ENCODE results near the gene ABCC12.

ABCC12 gene

DNA sequence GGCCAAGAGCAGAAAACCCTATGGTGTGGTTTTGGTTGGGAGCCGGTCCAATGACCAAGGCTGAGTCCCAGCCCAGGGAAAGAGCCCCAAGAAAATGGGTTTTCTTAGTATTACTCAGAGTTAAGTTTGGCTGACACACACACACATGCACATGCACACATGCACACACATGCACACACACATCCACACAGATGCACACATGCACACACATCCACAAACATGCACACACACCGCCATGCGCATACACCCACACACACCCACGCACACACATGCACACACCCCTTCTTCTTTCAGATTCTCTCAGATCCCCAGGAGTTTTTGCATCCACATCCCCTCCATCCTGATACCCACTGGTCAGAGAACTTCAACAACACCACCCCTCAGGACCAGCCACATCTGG is 9.1 kb downstream of the ABCC12 start:
- H3K9me3 ChIP-seq (ENCODE audit: control insufficient read depth, low read length): peaks cover 6% of the 10 kb centered on the region
- H3K4me2 ChIP-seq (ENCODE audit: low read length, poor library complexity, severe bottlenecking): no peak overlapping the region
- H3K18ac ChIP-seq (ENCODE audit: low read depth in 1 of 2, low read length in 2 of 2): no peak overlapping the region
- H3K4me3 ChIP-seq (ENCODE audit: insufficient read depth in 1 of 2, low read depth in 1 of 2, low read length in 2 of 2): no peak overlapping the region
- H2BK15ac ChIP-seq (ENCODE audit: low read depth, poor library complexity, severe bottlenecking): no peak overlapping the region
- H3K4ac ChIP-seq (ENCODE audit: low read depth in 1 of 2, low read length in 2 of 2): no peak overlapping the region
- H2BK120ac ChIP-seq (ENCODE audit: low read depth, low read length): no peak overlapping the region
- no peak overlapping the region for H2BK5ac ChIP-seq (ENCODE audit: low read depth, low read length, poor library complexity, severe bottlenecking)
- H2AK5ac ChIP-seq (ENCODE audit: low read length, severe bottlenecking): no peak overlapping the region
- no peak overlapping the region for H3K27ac ChIP-seq (ENCODE audit: low read length, poor library complexity, severe bottlenecking)
- 94% methylated on average over 4 of the region's 4 CpGs for WGBS
- H4K8ac ChIP-seq (ENCODE audit: low read length): no peak overlapping the region
- no peak overlapping the region for H3K9ac ChIP-seq (ENCODE audit: low read length)
- H3K14ac ChIP-seq (ENCODE audit: low read length in 2 of 2): no peak overlapping the region
- H2BK12ac ChIP-seq (ENCODE audit: low read length in 2 of 2): no peak overlapping the region
- H2AFZ ChIP-seq (ENCODE audit: low read depth, low read length): peak overlapping the region; percentile 31
- H3K4me1 ChIP-seq (ENCODE audit: control insufficient read depth, insufficient read depth, low read depth, low read length): no peaks in the 10 kb centered on the region
- DNase-seq: no peak
- H3K36me3 ChIP-seq (ENCODE audit: control insufficient read depth in 1 of 2, insufficient read depth in 2 of 2, low read depth in 1 of 2, low read length in 2 of 2): no peaks in the 10 kb centered on the region
- no peaks in the 10 kb centered on the region for H3K79me1 ChIP-seq (replicated peaks; ENCODE audit: low read length, poor library complexity, severe bottlenecking)
- peaks cover 0 to 3% of the 10 kb centered on the region in 2 experiments for H3K27me3 ChIP-seq (ENCODE audit: control insufficient read depth in 1 of 2, insufficient read depth in 1 of 2, low read length in 2 of 2)
- H3K23ac ChIP-seq (ENCODE audit: low read length in 2 of 2): no peak overlapping the region
- no peak overlapping the region for H4K91ac ChIP-seq (ENCODE audit: low read length)

DNA sequence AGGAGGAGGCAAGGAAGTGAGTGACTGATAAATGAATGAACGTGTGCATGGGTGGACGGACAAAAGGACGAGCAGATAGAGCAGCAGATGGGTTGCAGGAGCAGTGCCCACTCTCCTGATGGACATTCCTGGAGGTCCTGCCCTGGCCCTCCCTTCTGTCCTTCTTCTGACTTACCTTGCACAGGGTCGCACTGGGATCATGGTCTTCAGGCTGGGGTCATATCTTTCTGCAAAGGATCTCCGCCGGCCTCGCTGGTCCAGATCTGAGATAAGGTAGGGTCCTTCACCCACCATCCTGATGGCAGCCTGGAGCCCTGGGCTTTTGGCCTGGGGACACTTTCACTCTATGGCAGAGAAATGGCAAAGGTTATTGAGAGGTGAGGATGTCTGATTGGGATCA is 9.7 kb downstream of the ABCC12 start:
- DNase-seq: no peak
- H2AK5ac ChIP-seq (ENCODE audit: low read length, severe bottlenecking): no peak overlapping the region
- H4K8ac ChIP-seq (ENCODE audit: low read length): no peak overlapping the region
- no peak overlapping the region for H3K4me2 ChIP-seq (ENCODE audit: low read length, poor library complexity, severe bottlenecking)
- H3K36me3 ChIP-seq (ENCODE audit: control insufficient read depth in 1 of 2, insufficient read depth in 2 of 2, low read depth in 1 of 2, low read length in 2 of 2): no peaks in the 10 kb centered on the region
- H3K4me1 ChIP-seq (ENCODE audit: control insufficient read depth, insufficient read depth, low read depth, low read length): no peaks in the 10 kb centered on the region
- 91% methylated on average over 7 of the region's 7 CpGs for WGBS
- no peak overlapping the region for H2BK120ac ChIP-seq (ENCODE audit: low read depth, low read length)
- H3K9me3 ChIP-seq (ENCODE audit: control insufficient read depth, low read length): peaks cover 6% of the 10 kb centered on the region
- peak overlapping the region in 1 of 2 experiments; percentile 45 for H3K14ac ChIP-seq (ENCODE audit: low read length in 2 of 2)
- no peak overlapping the region for H3K27ac ChIP-seq (ENCODE audit: low read length, poor library complexity, severe bottlenecking)
- H2BK15ac ChIP-seq (ENCODE audit: low read depth, poor library complexity, severe bottlenecking): no peak overlapping the region
- no peak overlapping the region for H3K18ac ChIP-seq (ENCODE audit: low read depth in 1 of 2, low read length in 2 of 2)
- H4K91ac ChIP-seq (ENCODE audit: low read length): no peak overlapping the region
- no peak overlapping the region for H3K9ac ChIP-seq (ENCODE audit: low read length)
- no peak overlapping the region for H2BK12ac ChIP-seq (ENCODE audit: low read length in 2 of 2)
- no peak overlapping the region for H2BK5ac ChIP-seq (ENCODE audit: low read depth, low read length, poor library complexity, severe bottlenecking)
- H3K4me3 ChIP-seq (ENCODE audit: insufficient read depth in 1 of 2, low read depth in 1 of 2, low read length in 2 of 2): no peak overlapping the region
- no peak overlapping the region for H3K23ac ChIP-seq (ENCODE audit: low read length in 2 of 2)
- H2AFZ ChIP-seq (ENCODE audit: low read depth, low read length): no peak overlapping the region
- H3K4ac ChIP-seq (ENCODE audit: low read depth in 1 of 2, low read length in 2 of 2): no peak overlapping the region
- no peaks in the 10 kb centered on the region for H3K79me1 ChIP-seq (replicated peaks; ENCODE audit: low read length, poor library complexity, severe bottlenecking)
- peaks cover 0 to 3% of the 10 kb centered on the region in 2 experiments for H3K27me3 ChIP-seq (ENCODE audit: control insufficient read depth in 1 of 2, insufficient read depth in 1 of 2, low read length in 2 of 2)

DNA sequence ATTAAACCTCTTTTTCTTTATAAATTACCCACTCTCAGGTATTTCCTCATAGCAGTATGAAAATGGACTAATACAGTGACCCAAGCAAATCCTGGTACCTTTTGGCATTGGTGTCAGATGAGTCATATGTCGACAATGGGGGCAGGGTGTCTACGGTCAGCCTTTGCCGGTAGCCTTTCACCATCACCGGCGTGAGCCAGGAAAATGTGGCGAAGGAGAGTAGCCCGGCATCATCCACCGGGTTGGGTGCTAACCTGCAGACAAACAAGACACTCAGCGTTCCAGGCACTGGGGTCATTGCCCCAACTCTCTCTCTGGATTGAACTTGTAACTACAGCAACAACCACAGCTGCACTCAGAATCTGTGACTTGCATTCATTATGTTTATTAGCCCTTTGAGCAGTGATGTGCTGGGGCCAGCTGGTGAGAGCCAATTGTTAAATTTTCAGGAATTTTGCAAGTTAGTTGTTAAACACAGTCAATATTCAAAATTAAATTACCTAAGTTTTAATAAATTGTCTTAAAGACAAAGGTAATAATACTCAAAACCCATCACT is 11.9 kb downstream of the ABCC12 start:
- H3K27me3 ChIP-seq (ENCODE audit: control insufficient read depth in 1 of 2, insufficient read depth in 1 of 2, low read length in 2 of 2): peaks cover 0 to 3% of the 10 kb centered on the region in 2 experiments
- no peak overlapping the region for H2BK120ac ChIP-seq (ENCODE audit: low read depth, low read length)
- no peak overlapping the region for H2BK15ac ChIP-seq (ENCODE audit: low read depth, poor library complexity, severe bottlenecking)
- no peak overlapping the region for H3K4me3 ChIP-seq (ENCODE audit: insufficient read depth in 1 of 2, low read depth in 1 of 2, low read length in 2 of 2)
- H3K9ac ChIP-seq (ENCODE audit: low read length): no peak overlapping the region
- H3K27ac ChIP-seq (ENCODE audit: low read length, poor library complexity, severe bottlenecking): no peak overlapping the region
- H2BK5ac ChIP-seq (ENCODE audit: low read depth, low read length, poor library complexity, severe bottlenecking): no peak overlapping the region
- no peak overlapping the region for H2AFZ ChIP-seq (ENCODE audit: low read depth, low read length)
- no peak overlapping the region for H3K18ac ChIP-seq (ENCODE audit: low read depth in 1 of 2, low read length in 2 of 2)
- H4K8ac ChIP-seq (ENCODE audit: low read length): no peak overlapping the region
- no peaks in the 10 kb centered on the region for H3K4me1 ChIP-seq (ENCODE audit: control insufficient read depth, insufficient read depth, low read depth, low read length)
- H2BK12ac ChIP-seq (ENCODE audit: low read length in 2 of 2): no peak overlapping the region
- no peak overlapping the region for H2AK5ac ChIP-seq (ENCODE audit: low read length, severe bottlenecking)
- no peak overlapping the region for H4K91ac ChIP-seq (ENCODE audit: low read length)
- H3K36me3 ChIP-seq (ENCODE audit: control insufficient read depth in 1 of 2, insufficient read depth in 2 of 2, low read depth in 1 of 2, low read length in 2 of 2): no peaks in the 10 kb centered on the region
- peaks cover 6% of the 10 kb centered on the region for H3K9me3 ChIP-seq (ENCODE audit: control insufficient read depth, low read length)
- no peak overlapping the region for H3K4me2 ChIP-seq (ENCODE audit: low read length, poor library complexity, severe bottlenecking)
- DNase-seq: no peak
- WGBS: 95% methylated on average over 9 of the region's 9 CpGs
- no peak overlapping the region for H3K23ac ChIP-seq (ENCODE audit: low read length in 2 of 2)
- H3K14ac ChIP-seq (ENCODE audit: low read length in 2 of 2): no peak overlapping the region
- H3K4ac ChIP-seq (ENCODE audit: low read depth in 1 of 2, low read length in 2 of 2): no peak overlapping the region
- no peaks in the 10 kb centered on the region for H3K79me1 ChIP-seq (replicated peaks; ENCODE audit: low read length, poor library complexity, severe bottlenecking)

DNA sequence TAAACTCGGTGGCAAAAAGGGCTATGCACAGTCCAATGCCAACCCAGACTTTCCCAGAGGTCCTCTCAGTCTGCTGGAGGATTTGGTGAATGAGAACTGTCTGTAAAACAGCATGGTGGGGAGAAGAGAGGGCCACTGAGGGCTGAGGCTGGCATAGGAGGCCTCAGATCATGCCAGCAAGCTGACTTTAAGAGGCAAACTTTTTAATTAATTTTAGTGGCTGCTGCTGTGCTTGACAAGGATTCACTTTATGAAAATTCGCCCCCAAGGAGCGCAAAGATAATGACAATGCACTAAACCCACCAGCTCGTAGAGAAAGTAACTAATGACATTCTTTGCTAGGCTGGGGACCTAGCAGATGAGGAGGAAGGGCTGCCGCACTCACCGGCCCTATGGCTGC is 15.0 kb downstream of the ABCC12 start:
- no peak overlapping the region for H2AK5ac ChIP-seq (ENCODE audit: low read length, severe bottlenecking)
- no peak overlapping the region for H3K4ac ChIP-seq (ENCODE audit: low read depth in 1 of 2, low read length in 2 of 2)

More for the DNA sequence above, 15.0 kb downstream of the ABCC12 start:
- no peaks in the 10 kb centered on the region for H3K79me1 ChIP-seq (replicated peaks; ENCODE audit: low read length, poor library complexity, severe bottlenecking)
- H3K4me2 ChIP-seq (ENCODE audit: low read length, poor library complexity, severe bottlenecking): no peak overlapping the region
- peaks cover 4% of the 10 kb centered on the region for H3K9me3 ChIP-seq (ENCODE audit: control insufficient read depth, low read length)
- H2AFZ ChIP-seq (ENCODE audit: low read depth, low read length): no peak overlapping the region
- H3K4me1 ChIP-seq (ENCODE audit: control insufficient read depth, insufficient read depth, low read depth, low read length): no peaks in the 10 kb centered on the region
- peak overlapping the region in 1 of 2 experiments; percentile 35 for H2BK12ac ChIP-seq (ENCODE audit: low read length in 2 of 2)
- no peak overlapping the region for H2BK5ac ChIP-seq (ENCODE audit: low read depth, low read length, poor library complexity, severe bottlenecking)
- H4K91ac ChIP-seq (ENCODE audit: low read length): no peak overlapping the region
- no peak overlapping the region for H3K27ac ChIP-seq (ENCODE audit: low read length, poor library complexity, severe bottlenecking)
- peak overlapping the region in 1 of 2 experiments; percentile 58 for H3K14ac ChIP-seq (ENCODE audit: low read length in 2 of 2)
- no peak overlapping the region for H2BK15ac ChIP-seq (ENCODE audit: low read depth, poor library complexity, severe bottlenecking)
- H3K9ac ChIP-seq (ENCODE audit: low read length): no peak overlapping the region
- no peak overlapping the region for H4K8ac ChIP-seq (ENCODE audit: low read length)
- H3K27me3 ChIP-seq (ENCODE audit: control insufficient read depth in 1 of 2, insufficient read depth in 1 of 2, low read length in 2 of 2): peaks cover 0 to 3% of the 10 kb centered on the region in 2 experiments
- no peak overlapping the region for H3K4me3 ChIP-seq (ENCODE audit: insufficient read depth in 1 of 2, low read depth in 1 of 2, low read length in 2 of 2)
- WGBS: 96% methylated on average over 6 of the region's 6 CpGs
- H3K36me3 ChIP-seq (ENCODE audit: control insufficient read depth in 1 of 2, insufficient read depth in 2 of 2, low read depth in 1 of 2, low read length in 2 of 2): no peaks in the 10 kb centered on the region
- H3K23ac ChIP-seq (ENCODE audit: low read length in 2 of 2): no peak overlapping the region
- DNase-seq: no peak
- H2BK120ac ChIP-seq (ENCODE audit: low read depth, low read length): no peak overlapping the region
- no peak overlapping the region for H3K18ac ChIP-seq (ENCODE audit: low read depth in 1 of 2, low read length in 2 of 2)

Measured in mesenchymal stem cell (in vitro differentiated cells and primary cell).